HUES64 (cell line): ENCODE results near the gene SOX18.

Experiments
- H3K27ac ChIP-seq: 2 replicates; pipeline ENCODE4 v1.7.0; 2013; ENCODE audit warnings: low read depth, low read length, inconsistent platforms
- H3K27me3 ChIP-seq: 2 replicates; pipeline ENCODE4 v1.6.1; 2013; ENCODE audit warnings: mild to moderate bottlenecking, low read length; ENCODE audit not compliant: insufficient read depth
- H3K36me3 ChIP-seq: 2 replicates; pipeline ENCODE4 v1.6.1; 2013; ENCODE audit warnings: mild to moderate bottlenecking, low read length; ENCODE audit not compliant: insufficient read depth
- H3K4me1 ChIP-seq: 2 replicates; pipeline ENCODE4 v1.6.1; 2013; ENCODE audit warnings: mild to moderate bottlenecking, low read length, moderate library complexity; ENCODE audit not compliant: insufficient read depth
- H3K4me3 ChIP-seq: 2 replicates; pipeline ENCODE4 v1.5.1; 2013; ENCODE audit warnings: mild to moderate bottlenecking, low read length, moderate library complexity
- H3K9ac ChIP-seq: 2 replicates; pipeline ENCODE4 v1.6.1; 2013; ENCODE audit warnings: mild to moderate bottlenecking, low read depth, low read length
- H3K9me3 ChIP-seq: 2 replicates; pipeline ENCODE4 v1.6.1; 2013; ENCODE audit warnings: low read depth, low read length; ENCODE audit not compliant: insufficient read depth
- WGBS: fragments of 150-250, 120-280 bp; methylation state at CpG from one replicate; pipeline ENCODE4 v1.1.7; 2013; ENCODE audit warnings: missing lambda C conversion rate; 5-methylcytosine and 5-hydroxymethylcytosine counted together

Gene SOX18

GRCh38 chr20:64065062-64065973, 15.9 kb upstream of the SOX18 start:
- Histone ChIP-seq H3K36me3 (no peaks in the 10 kb centered on the region), H3K27ac (no peak overlapping the region), H3K4me1 (peaks cover 4% of the 10 kb centered on the region; the same call in 1 of the 2 replicates), H3K9ac (no peak overlapping the region), H3K9me3 (no peaks in the 10 kb centered on the region), H3K4me3 (no peak overlapping the region), H3K27me3 (no peaks in the 10 kb centered on the region)
- 75% methylated on average over 27 of the region's 27 CpGs for WGBS

GRCh38 chr20:64064145-64064698, 14.8 kb upstream of the SOX18 start:
- no peaks in the 10 kb centered on the region for H3K9me3 ChIP-seq
- H3K4me1 ChIP-seq = peaks cover 4% of the 10 kb centered on the region; the same call in 1 of the 2 replicates
- no peak overlapping the region for H3K9ac ChIP-seq
- no peaks in the 10 kb centered on the region for H3K36me3 ChIP-seq
- H3K4me3 ChIP-seq = peak overlapping the region; percentile 91
- WGBS = 66% methylated on average over 12 of the region's 12 CpGs
- H3K27me3 ChIP-seq = no peaks in the 10 kb centered on the region
- no peak overlapping the region for H3K27ac ChIP-seq

GRCh38 chr20:64063389-64064144, 14.1 kb upstream of the SOX18 start:
- Histone ChIP-seq H3K27ac (no peak overlapping the region), H3K27me3 (no peaks in the 10 kb centered on the region), H3K9me3 (no peaks in the 10 kb centered on the region), H3K9ac (peak overlapping the region; percentile 60), H3K4me3 (peak overlapping the region; percentile 91), H3K36me3 (no peaks in the 10 kb centered on the region), H3K4me1 (peaks cover 4% of the 10 kb centered on the region; the same call in 1 of the 2 replicates)
- WGBS = 5% methylated on average over 51 of the region's 51 CpGs

- Histone ChIP-seq H3K27ac (peak within 1 kb of the TSS; percentile 49; the same call in 1 of the 2 replicates), H3K4me1 (peaks cover 4% of the 10 kb centered on the region; the same call in 1 of the 2 replicates)
These were observed 13.4 kb upstream of the SOX18 start, which contains the start of gene TCEA2 for GRCh38 chr20:64062596-64063388. Gene TCEA2, plus strand, starts transcription at chr20:64063198. Its CDS starts 115 bp downstream, at chr20:64063313.

GRCh38 chr20:64062276-64062595, 12.8 kb upstream of the SOX18 start:
- no peaks in the 10 kb centered on the region for H3K36me3 ChIP-seq
- H3K9ac ChIP-seq = peak overlapping the region; percentile 72; the same call in 1 of the 2 replicates
- peaks cover 4% of the 10 kb centered on the region; the same call in 1 of the 2 replicates for H3K4me1 ChIP-seq
- 58% methylated on average over 5 of the region's 5 CpGs for WGBS
- H3K9me3 ChIP-seq = no peaks in the 10 kb centered on the region
- no peaks in the 10 kb centered on the region for H3K27me3 ChIP-seq
- peak overlapping the region; percentile 91 for H3K4me3 ChIP-seq
- peak overlapping the region; percentile 49; the same call in 1 of the 2 replicates for H3K27ac ChIP-seq

More at GRCh38 chr20:64062596-64063388, 13.4 kb upstream of the SOX18 start, which contains the start of gene TCEA2:
- 11% methylated on average over 85 of the region's 85 CpGs for WGBS
- Histone ChIP-seq H3K9me3 (no peaks in the 10 kb centered on the region), H3K27me3 (no peaks in the 10 kb centered on the region), H3K9ac (peak within 1 kb of the TSS; percentile 72), H3K36me3 (no peaks in the 10 kb centered on the region), H3K4me3 (peak within 1 kb of the TSS; percentile 91)

GRCh38 chr20:64058536-64058935, 9.1 kb upstream of the SOX18 start:
- Histone ChIP-seq H3K4me3 (no peak overlapping the region), H3K27me3 (no peaks in the 10 kb centered on the region), H3K27ac (no peak overlapping the region), H3K4me1 (peaks cover 6% of the 10 kb centered on the region; the same call in 1 of the 2 replicates), H3K9me3 (no peaks in the 10 kb centered on the region), H3K9ac (no peak overlapping the region), H3K36me3 (no peaks in the 10 kb centered on the region)
- 90% methylated on average over 12 of the region's 12 CpGs for WGBS

- Histone ChIP-seq H3K27me3 (no peaks in the 10 kb centered on the region), H3K4me1 (peaks cover 6% of the 10 kb centered on the region; the same call in 1 of the 2 replicates), H3K9me3 (no peaks in the 10 kb centered on the region), H3K4me3 (no peak overlapping the region), H3K9ac (no peak overlapping the region), H3K36me3 (no peaks in the 10 kb centered on the region), H3K27ac (no peak overlapping the region)
- WGBS = 38% methylated on average over 33 of the region's 33 CpGs
These were observed 8.4 kb upstream of the SOX18 start for GRCh38 chr20:64057628-64058498.

GRCh38 chr20:64056889-64057627, 7.6 kb upstream of the SOX18 start:
- Histone ChIP-seq H3K9me3 (no peaks in the 10 kb centered on the region), H3K4me1 (0 out of 2 replicates have a peak, but pooled peaks cover 6% of the 10 kb centered on the region), H3K9ac (no peak overlapping the region), H3K27ac (no peak overlapping the region), H3K36me3 (no peaks in the 10 kb centered on the region), H3K4me3 (no peak overlapping the region), H3K27me3 (no peaks in the 10 kb centered on the region)
- 72% methylated on average over 39 of the region's 39 CpGs for WGBS

GRCh38 chr20:64056639-64056888, 7.1 kb upstream of the SOX18 start:
- H3K4me1 ChIP-seq = 0 out of 2 replicates have a peak, but pooled peaks cover 6% of the 10 kb centered on the region
- no peaks in the 10 kb centered on the region for H3K36me3 ChIP-seq
- no peak overlapping the region for H3K27ac ChIP-seq
- no peaks in the 10 kb centered on the region for H3K27me3 ChIP-seq
- no peak overlapping the region for H3K9ac ChIP-seq
- H3K9me3 ChIP-seq = no peaks in the 10 kb centered on the region
- 74% methylated on average over 7 of the region's 7 CpGs for WGBS
- no peak overlapping the region for H3K4me3 ChIP-seq
